Neuron (in vitro differentiated cells): ENCODE data around the gene CEACAM5.
"Not testable (repeated sequence)": the region's sequence is repeated elsewhere in the genome, so short reads cannot be mapped to it uniquely, and the experiment has no call there.

Source experiments
- H2AFZ ChIP-seq: one replicate; pipeline ENCODE4 v1.6.1; 2013; ENCODE audit warnings: low read depth, mild to moderate bottlenecking, inconsistent platforms, low read length, moderate library complexity
- H3K27me3 ChIP-seq: one replicate; pipeline ENCODE4 v1.6.1; 2013; ENCODE audit warnings: low read length; ENCODE audit not compliant: insufficient read depth
- H3K36me3 ChIP-seq: one replicate; pipeline ENCODE4 v1.6.1; 2013; ENCODE audit warnings: low read length; ENCODE audit not compliant: insufficient read depth
- H3K4me1 ChIP-seq: one replicate; pipeline ENCODE4 v1.6.1; 2013; ENCODE audit warnings: low read length; ENCODE audit not compliant: insufficient read depth
- H3K4me3 ChIP-seq: 2 replicates; pipeline ENCODE4 v1.5.1; 2013; ENCODE audit warnings: mild to moderate bottlenecking, low read length, moderate library complexity
- H3K9me3 ChIP-seq: one replicate; pipeline ENCODE4 v1.6.1; 2013; ENCODE audit warnings: low read length

The CEACAM5 gene

DNA sequence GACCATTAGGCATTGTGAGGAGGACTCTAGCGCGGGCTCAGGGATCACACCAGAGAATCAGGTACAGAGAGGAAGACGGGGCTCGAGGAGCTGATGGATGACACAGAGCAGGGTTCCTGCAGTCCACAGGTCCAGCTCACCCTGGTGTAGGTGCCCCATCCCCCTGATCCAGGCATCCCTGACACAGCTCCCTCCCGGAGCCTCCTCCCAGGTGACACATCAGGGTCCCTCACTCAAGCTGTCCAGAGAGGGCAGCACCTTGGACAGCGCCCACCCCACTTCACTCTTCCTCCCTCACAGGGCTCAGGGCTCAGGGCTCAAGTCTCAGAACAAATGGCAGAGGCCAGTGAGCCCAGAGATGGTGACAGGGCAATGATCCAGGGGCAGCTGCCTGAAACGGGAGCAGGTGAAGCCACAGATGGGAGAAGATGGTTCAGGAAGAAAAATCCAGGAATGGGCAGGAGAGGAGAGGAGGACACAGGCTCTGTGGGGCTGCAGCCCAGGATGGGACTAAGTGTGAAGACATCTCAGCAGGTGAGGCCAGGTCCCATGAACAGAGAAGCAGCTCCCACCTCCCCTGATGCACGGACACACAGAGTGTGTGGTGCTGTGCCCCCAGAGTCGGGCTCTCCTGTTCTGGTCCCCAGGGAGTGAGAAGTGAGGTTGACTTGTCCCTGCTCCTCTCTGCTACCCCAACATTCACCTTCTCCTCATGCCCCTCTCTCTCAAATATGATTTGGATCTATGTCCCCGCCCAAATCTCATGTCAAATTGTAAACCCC is 2.8 kb upstream of the CEACAM5 start:
- peaks cover 30% of the 10 kb centered on the region for H3K27me3 ChIP-seq
- H3K4me1 ChIP-seq = no peaks in the 10 kb centered on the region
- no peaks in the 10 kb centered on the region for H3K36me3 ChIP-seq
- no peaks in the 10 kb centered on the region for H3K9me3 ChIP-seq
- H2AFZ ChIP-seq = no peak overlapping the region
- H3K4me3 ChIP-seq = no peak overlapping the region

GRCh38 chr19:41706741-41707501 is 1.5 kb upstream of the CEACAM5 start:
- Histone ChIP-seq H3K27me3 (peaks cover 41% of the 10 kb centered on the region), H3K4me3 (no peak overlapping the region), H2AFZ (no peak overlapping the region), H3K36me3 (no peaks in the 10 kb centered on the region), H3K4me1 (no peaks in the 10 kb centered on the region), H3K9me3 (no peaks in the 10 kb centered on the region)

DNA sequence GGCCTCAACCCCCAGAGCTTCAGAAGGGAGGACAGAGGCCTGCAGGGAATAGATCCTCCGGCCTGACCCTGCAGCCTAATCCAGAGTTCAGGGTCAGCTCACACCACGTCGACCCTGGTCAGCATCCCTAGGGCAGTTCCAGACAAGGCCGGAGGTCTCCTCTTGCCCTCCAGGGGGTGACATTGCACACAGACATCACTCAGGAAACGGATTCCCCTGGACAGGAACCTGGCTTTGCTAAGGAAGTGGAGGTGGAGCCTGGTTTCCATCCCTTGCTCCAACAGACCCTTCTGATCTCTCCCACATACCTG is 969 bp upstream of the CEACAM5 start:
- Histone ChIP-seq H3K9me3 (no peaks in the 10 kb centered on the region), H3K27me3 (peaks cover 46% of the 10 kb centered on the region), H3K36me3 (no peaks in the 10 kb centered on the region), H2AFZ (no peak overlapping the region), H3K4me1 (no peaks in the 10 kb centered on the region), H3K4me3 (no peak overlapping the region)

DNA sequence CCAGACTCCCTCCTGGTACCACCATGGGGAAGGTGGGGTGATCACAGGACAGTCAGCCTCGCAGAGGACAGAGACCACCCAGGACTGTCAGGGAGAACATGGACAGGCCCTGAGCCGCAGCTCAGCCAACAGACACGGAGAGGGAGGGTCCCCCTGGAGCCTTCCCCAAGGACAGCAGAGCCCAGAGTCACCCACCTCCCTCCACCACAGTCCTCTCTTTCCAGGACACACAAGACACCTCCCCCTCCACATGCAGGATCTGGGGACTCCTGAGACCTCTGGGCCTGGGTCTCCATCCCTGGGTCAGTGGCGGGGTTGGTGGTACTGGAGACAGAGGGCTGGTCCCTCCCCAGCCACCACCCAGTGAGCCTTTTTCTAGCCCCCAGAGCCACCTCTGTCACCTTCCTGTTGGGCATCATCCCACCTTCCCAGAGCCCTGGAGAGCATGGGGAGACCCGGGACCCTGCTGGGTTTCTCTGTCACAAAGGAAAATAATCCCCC is 505 bp upstream of the CEACAM5 start:
- H3K9me3 ChIP-seq = no peaks in the 10 kb centered on the region
- H3K27me3 ChIP-seq = peaks cover 48% of the 10 kb centered on the region
- H3K36me3 ChIP-seq = no peaks in the 10 kb centered on the region
- H3K4me3 ChIP-seq = no peak overlapping the region
- H2AFZ ChIP-seq = no peak overlapping the region
- H3K4me1 ChIP-seq = no peaks in the 10 kb centered on the region

GRCh38 chr19:41709516-41709915 is 1.1 kb downstream of the CEACAM5 start:
- H3K9me3 ChIP-seq, H3K36me3 ChIP-seq, H3K4me3 ChIP-seq, H3K4me1 ChIP-seq, H2AFZ ChIP-seq: not testable (repeated sequence)
- H3K27me3 ChIP-seq = peaks cover 42% of the 10 kb centered on the region

DNA sequence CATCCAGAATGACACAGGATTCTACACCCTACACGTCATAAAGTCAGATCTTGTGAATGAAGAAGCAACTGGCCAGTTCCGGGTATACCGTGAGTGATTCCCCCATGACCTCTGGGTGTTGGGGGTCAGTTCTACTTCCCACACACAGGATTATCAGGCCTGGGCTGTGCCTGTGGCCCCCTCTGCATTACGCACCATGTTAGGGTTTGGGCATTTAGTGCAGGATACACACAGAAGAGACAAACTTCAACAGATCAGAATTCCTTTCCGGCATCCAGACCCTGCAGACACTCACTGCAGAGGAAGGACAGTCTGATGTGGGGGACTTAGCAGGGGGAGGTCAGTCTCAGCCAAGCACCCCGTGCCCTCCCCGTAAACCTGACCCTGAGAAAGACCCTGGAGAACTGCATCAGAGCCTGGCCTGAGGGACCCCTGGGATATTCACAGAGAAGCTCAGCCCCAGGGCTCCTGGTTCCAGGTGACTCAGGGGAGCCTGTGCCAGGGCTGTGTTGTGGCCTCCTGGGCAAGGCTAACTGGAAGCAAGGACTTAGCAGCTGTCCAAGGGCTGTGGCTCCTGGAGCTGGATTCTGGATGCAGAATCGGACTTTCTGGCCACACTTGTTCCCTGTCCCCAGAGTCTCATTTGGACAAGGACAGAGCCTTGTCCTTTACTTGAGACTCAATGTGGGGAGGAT is 1.7 kb downstream of the CEACAM5 start:
- H3K9me3 ChIP-seq = no peaks in the 10 kb centered on the region
- H2AFZ ChIP-seq = no peak overlapping the region
- H3K4me3 ChIP-seq = no peak overlapping the region
- peaks cover 41% of the 10 kb centered on the region for H3K27me3 ChIP-seq
- no peaks in the 10 kb centered on the region for H3K4me1 ChIP-seq
- no peaks in the 10 kb centered on the region for H3K36me3 ChIP-seq

DNA sequence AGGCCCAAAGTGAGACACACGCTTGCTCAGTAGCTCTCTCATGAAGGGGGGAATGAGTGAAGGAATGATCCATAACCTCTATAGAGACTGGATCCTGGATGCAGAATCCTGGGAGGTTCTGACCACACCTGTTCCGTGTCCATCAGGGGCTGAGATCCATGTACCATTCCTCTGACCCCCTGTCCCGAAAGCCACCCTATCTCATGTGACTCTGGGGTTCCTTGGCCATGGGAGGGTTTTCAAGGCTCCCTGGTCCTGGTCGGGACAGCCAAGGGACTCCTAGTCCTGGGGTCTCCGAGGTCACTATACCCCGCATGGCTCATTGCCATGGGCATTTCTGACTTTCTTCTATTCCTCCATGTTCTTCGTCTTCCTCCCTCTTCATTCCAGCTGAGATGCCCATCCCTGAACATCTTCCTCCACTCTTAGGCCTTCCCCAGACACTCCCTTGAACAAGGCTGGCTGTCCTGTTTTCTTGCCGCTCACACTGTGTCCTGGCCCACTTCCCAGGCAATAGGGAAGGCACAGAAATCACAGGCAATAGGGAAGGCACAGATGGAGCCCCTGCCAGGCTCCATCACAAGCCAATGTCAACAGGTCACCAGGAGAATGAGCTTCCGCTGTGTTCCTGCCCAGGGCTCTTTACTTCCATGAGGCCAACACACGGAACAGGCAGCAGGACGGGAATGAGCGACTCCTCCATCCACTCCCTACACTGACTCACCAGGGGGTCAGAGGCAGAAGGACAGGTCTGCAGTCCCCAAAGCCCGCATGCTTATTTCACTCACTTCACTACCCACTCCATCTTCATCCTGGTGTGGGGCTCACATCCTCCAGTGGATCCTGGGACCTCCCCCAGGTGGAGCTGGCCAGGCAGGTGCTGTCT is 3.2 kb downstream of the CEACAM5 start:
- Histone ChIP-seq H3K4me3 (no peak overlapping the region), H3K27me3 (peaks cover 39% of the 10 kb centered on the region), H3K36me3 (no peaks in the 10 kb centered on the region), H3K4me1 (no peaks in the 10 kb centered on the region), H2AFZ (no peak overlapping the region), H3K9me3 (no peaks in the 10 kb centered on the region)

- no peaks in the 10 kb centered on the region for H3K9me3 ChIP-seq
- no peaks in the 10 kb centered on the region for H3K36me3 ChIP-seq
- H3K4me3 ChIP-seq = no peak overlapping the region
- H2AFZ ChIP-seq = no peak overlapping the region
- peaks cover 34% of the 10 kb centered on the region for H3K27me3 ChIP-seq
- H3K4me1 ChIP-seq = no peaks in the 10 kb centered on the region
Observed at GRCh38 chr19:41714598-41714997, 6.2 kb downstream of the CEACAM5 start.

GRCh38 chr19:41718761-41719160 is 10.3 kb downstream of the CEACAM5 start:
- Histone ChIP-seq H3K27me3 (peaks cover 15% of the 10 kb centered on the region), H3K9me3 (no peaks in the 10 kb centered on the region), H3K4me3 (no peak overlapping the region), H3K36me3 (no peaks in the 10 kb centered on the region), H3K4me1 (no peaks in the 10 kb centered on the region), H2AFZ (no peak overlapping the region)

- no peak overlapping the region for H2AFZ ChIP-seq
- no peaks in the 10 kb centered on the region for H3K36me3 ChIP-seq
- H3K4me3 ChIP-seq = no peak overlapping the region
- no peaks in the 10 kb centered on the region for H3K9me3 ChIP-seq
- H3K4me1 ChIP-seq = no peaks in the 10 kb centered on the region
- H3K27me3 ChIP-seq = peaks cover 12% of the 10 kb centered on the region
Observed at GRCh38 chr19:41720103-41720502, 11.7 kb downstream of the CEACAM5 start.

- H3K27me3 ChIP-seq = no peaks in the 10 kb centered on the region
- H3K4me3 ChIP-seq = no peak overlapping the region
- H3K36me3 ChIP-seq = no peaks in the 10 kb centered on the region
- no peaks in the 10 kb centered on the region for H3K4me1 ChIP-seq
- H3K9me3 ChIP-seq = no peaks in the 10 kb centered on the region
- no peak overlapping the region for H2AFZ ChIP-seq
Observed at GRCh38 chr19:41726493-41726892, 18.1 kb downstream of the CEACAM5 start.

DNA sequence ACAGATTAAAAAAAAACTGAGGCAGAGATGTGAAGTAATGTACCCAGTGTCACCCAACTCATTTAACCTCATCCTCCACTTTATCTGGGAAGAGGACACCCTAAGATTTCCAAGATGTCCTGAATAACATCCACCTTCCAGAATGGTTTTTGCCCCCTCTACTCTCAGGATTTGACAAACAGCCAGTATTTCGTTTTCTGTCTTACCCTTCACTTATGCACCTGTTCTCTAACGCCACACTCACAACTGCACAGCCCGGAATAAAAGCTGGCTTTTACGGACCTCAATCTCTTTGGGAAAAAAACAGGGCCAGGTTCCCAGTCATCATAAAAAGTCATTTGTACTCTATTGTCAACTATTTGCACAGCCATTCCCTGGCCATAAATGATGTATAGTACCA is 25.7 kb downstream of the CEACAM5 start:
- Histone ChIP-seq H3K36me3 (no peaks in the 10 kb centered on the region), H3K4me1 (no peaks in the 10 kb centered on the region), H3K27me3 (peaks cover 22% of the 10 kb centered on the region), H3K4me3 (no peak overlapping the region), H3K9me3 (no peaks in the 10 kb centered on the region), H2AFZ (no peak overlapping the region)
